ENCODE measurements around the gene MPZL1. TPM values are rescaled to one million over a fixed set of nuclear protein-coding genes. Genes with fewer than 3 reads are reported as not detected.

MPZL1 gene
- total RNA-seq, 4 donors from 2014 or later, result 32.9 to 79.5 (median 58.2) TPM

- Histone ChIP-seq H3K4me3 (no peak overlapping the region), H3K4me1 (peaks cover 19 to 86% (median 47%) of the 10 kb centered on the region in 4 donors), H3K36me3 (no peaks in the 10 kb centered on the region), H3K9me3 (no peaks in the 10 kb centered on the region), H3K27me3 (no peaks in the 10 kb centered on the region), H3K27ac (peak overlapping the region; percentile 70 to 85 (median 78))
- no peak for TF ChIP-seq EP300 (IDR thresholded peaks at IDR 0.05; ENCODE audit: low read depth)
- no peak for TF ChIP-seq POLR2AphosphoS5 (IDR thresholded peaks at IDR 0.05)
- no peak for TF ChIP-seq POLR2A (IDR thresholded peaks at IDR 0.05)
- TF ChIP-seq, protein P1, sequence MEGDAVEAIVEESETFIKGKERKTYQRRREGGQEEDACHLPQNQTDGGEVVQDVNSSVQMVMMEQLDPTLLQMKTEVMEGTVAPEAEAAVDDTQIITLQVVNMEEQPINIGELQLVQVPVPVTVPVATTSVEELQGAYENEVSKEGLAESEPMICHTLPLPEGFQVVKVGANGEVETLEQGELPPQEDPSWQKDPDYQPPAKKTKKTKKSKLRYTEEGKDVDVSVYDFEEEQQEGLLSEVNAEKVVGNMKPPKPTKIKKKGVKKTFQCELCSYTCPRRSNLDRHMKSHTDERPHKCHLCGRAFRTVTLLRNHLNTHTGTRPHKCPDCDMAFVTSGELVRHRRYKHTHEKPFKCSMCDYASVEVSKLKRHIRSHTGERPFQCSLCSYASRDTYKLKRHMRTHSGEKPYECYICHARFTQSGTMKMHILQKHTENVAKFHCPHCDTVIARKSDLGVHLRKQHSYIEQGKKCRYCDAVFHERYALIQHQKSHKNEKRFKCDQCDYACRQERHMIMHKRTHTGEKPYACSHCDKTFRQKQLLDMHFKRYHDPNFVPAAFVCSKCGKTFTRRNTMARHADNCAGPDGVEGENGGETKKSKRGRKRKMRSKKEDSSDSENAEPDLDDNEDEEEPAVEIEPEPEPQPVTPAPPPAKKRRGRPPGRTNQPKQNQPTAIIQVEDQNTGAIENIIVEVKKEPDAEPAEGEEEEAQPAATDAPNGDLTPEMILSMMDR (IDR thresholded peaks at IDR 0.05), result no peak
- intact Hi-C loops (cut with DNase I; ENCODE audit: low total_unique reads) (no loop called here), in situ Hi-C loops (cut with MboI; ENCODE audit: low pct_ligation_motif_present in 1 of 4, low pct_unique_long_range_greater_than_20kb in 1 of 4, low sequenced_read_pairs in 3 of 4) (no loop called here)
- DNase-seq, result no peak
- WGBS, 2 donors (ENCODE audit: low coverage in 1 of 2), result 71 to 88% methylated on average over 1 of the region's 1 CpG
These were observed 29.9 kb downstream of the MPZL1 start for GRCh38 chr1:167751676-167752075.

DNA sequence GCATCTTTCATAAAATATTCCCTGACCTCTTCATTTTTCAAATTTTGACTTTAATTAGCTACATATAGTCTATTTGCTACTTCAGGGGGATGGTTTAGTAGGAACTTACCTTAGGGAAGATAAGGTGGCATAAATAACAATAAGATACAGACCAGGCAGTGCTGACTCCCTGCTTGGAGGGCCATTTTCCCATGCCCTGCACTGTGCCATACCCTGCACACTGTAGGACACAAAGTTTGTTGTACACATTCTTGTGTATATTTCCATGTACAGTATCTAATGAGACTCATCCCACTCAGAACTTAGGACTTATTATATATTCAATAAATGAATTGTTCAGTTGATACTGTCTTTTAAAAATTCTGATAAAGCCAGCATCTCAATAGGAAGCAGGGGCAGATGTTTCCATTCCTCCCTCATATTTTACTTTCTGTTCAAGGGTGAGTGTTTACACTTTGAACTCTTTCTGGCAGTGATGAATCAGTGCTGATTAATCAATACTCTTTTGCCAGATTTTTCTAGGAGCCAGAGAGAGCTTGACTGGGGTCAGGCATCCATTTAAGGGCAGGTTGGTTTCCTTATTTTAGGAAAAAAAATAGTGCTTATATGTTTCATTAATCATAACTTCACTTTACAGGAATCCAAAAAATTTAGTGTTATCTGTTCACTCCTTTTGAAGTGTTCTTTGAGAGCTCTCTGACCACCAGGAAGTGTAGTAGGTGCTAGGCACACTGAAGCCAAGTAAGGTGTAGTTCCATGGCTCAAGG lies 30.6 kb downstream of the MPZL1 start:
- TF ChIP-seq POLR2A (IDR thresholded peaks at IDR 0.05), result no peak
- TF ChIP-seq POLR2AphosphoS5 (IDR thresholded peaks at IDR 0.05), result no peak
- TF ChIP-seq, protein P1 (IDR thresholded peaks at IDR 0.05), result no peak
- no peak for TF ChIP-seq EP300 (IDR thresholded peaks at IDR 0.05; ENCODE audit: low read depth)

DNA sequence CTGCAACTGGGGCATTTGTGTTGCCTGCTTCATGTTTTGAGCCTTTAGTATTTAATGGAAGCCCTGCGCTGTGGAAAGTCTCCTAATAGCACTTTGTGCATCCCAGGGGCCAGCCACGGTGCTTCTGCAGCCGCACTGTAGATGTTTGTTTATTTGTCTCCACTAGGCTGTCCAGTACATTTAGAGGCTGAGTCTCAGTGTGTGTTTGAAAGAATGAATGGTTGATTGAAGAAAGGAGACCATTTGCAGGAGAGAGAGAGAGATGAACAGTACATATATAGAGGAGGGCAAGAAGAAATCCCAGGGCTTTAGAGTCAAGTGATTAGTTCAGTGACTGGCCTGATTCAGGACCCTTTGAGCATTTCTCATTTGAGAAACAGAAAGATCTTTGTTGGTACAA lies 33.9 kb downstream of the MPZL1 start:
- Histone ChIP-seq H3K4me3 (no peak overlapping the region), H3K36me3 (no peaks in the 10 kb centered on the region), H3K9me3 (no peaks in the 10 kb centered on the region), H3K4me1 (peaks cover 28 to 82% (median 43%) of the 10 kb centered on the region in 4 donors), H3K27ac (peak overlapping the region; percentile 9 to 82 (median 56)), H3K27me3 (no peaks in the 10 kb centered on the region)
- intact Hi-C loops (cut with DNase I; ENCODE audit: low total_unique reads) (no loop called here), in situ Hi-C loops (cut with MboI; ENCODE audit: low pct_ligation_motif_present in 1 of 4, low pct_unique_long_range_greater_than_20kb in 1 of 4, low sequenced_read_pairs in 3 of 4) (no loop called here)
- no peak for TF ChIP-seq EP300 (IDR thresholded peaks at IDR 0.05; ENCODE audit: low read depth)
- TF ChIP-seq, protein P1 (IDR thresholded peaks at IDR 0.05), result no peak
- TF ChIP-seq POLR2AphosphoS5 (IDR thresholded peaks at IDR 0.05), result no peak
- no peak for TF ChIP-seq POLR2A (IDR thresholded peaks at IDR 0.05)
- WGBS, 2 donors (ENCODE audit: low coverage in 1 of 2), result 64 to 80% methylated on average over 3 of the region's 3 CpGs
- no peak for DNase-seq

More for the DNA sequence above, 30.6 kb downstream of the MPZL1 start:
- DNase-seq, result no peak
- H3K9me3 ChIP-seq, result no peaks in the 10 kb centered on the region
- in situ Hi-C loops (cut with MboI; ENCODE audit: low pct_ligation_motif_present in 1 of 4, low pct_unique_long_range_greater_than_20kb in 1 of 4, low sequenced_read_pairs in 3 of 4) (no loop called here), intact Hi-C loops (cut with DNase I; ENCODE audit: low total_unique reads) (no loop called here)
- H3K36me3 ChIP-seq, result no peaks in the 10 kb centered on the region
- H3K4me1 ChIP-seq, result peaks cover 27 to 88% (median 52%) of the 10 kb centered on the region in 4 donors
- H3K4me3 ChIP-seq, result no peak overlapping the region
- no peaks in the 10 kb centered on the region for H3K27me3 ChIP-seq
- H3K27ac ChIP-seq, result peak overlapping the region; percentile 70 to 85 (median 78)

- whole genome bisulfite sequencing, 2 donors (ENCODE audit: low coverage in 1 of 2), result 44 to 55% methylated on average over 7 of the region's 7 CpGs
- intact Hi-C loops (cut with DNase I; ENCODE audit: low total_unique reads), result no loop called here
- Histone ChIP-seq H3K27ac (peak overlapping the region; percentile 58 to 76 (median 63)), H3K36me3 (no peaks in the 10 kb centered on the region), H3K4me1 (peaks cover 30 to 74% (median 43%) of the 10 kb centered on the region in 4 donors), H3K9me3 (no peaks in the 10 kb centered on the region), H3K27me3 (no peaks in the 10 kb centered on the region), H3K4me3 (no peak overlapping the region)
- in situ Hi-C loops (cut with MboI; ENCODE audit: low pct_ligation_motif_present in 1 of 4, low pct_unique_long_range_greater_than_20kb in 1 of 4, low sequenced_read_pairs in 3 of 4), result no loop called here
- DNase-seq, result peak; percentile 32
- TF ChIP-seq POLR2A (IDR thresholded peaks at IDR 0.05), result no peak
- no peak for TF ChIP-seq EP300 (IDR thresholded peaks at IDR 0.05; ENCODE audit: low read depth)
- TF ChIP-seq, protein P1 (IDR thresholded peaks at IDR 0.05), result no peak
These were observed 35.1 kb downstream of the MPZL1 start for GRCh38 chr1:167756730-167757405.
